Activated naive CD4-positive, alpha-beta T cell treated with Interleukin-2 at 50 U/mL for 16 hours (primary cell): ENCODE measurements around the gene INSYN2B.
"Not testable (repeated sequence)": the region's sequence is repeated elsewhere in the genome, so short reads cannot be mapped to it uniquely, and the experiment has no call there.

Experiments used
- DNase-seq: peaks from one replicate; pipeline ENCODE4 v3.0.0-alpha.2; 2020

Gene INSYN2B

DNA sequence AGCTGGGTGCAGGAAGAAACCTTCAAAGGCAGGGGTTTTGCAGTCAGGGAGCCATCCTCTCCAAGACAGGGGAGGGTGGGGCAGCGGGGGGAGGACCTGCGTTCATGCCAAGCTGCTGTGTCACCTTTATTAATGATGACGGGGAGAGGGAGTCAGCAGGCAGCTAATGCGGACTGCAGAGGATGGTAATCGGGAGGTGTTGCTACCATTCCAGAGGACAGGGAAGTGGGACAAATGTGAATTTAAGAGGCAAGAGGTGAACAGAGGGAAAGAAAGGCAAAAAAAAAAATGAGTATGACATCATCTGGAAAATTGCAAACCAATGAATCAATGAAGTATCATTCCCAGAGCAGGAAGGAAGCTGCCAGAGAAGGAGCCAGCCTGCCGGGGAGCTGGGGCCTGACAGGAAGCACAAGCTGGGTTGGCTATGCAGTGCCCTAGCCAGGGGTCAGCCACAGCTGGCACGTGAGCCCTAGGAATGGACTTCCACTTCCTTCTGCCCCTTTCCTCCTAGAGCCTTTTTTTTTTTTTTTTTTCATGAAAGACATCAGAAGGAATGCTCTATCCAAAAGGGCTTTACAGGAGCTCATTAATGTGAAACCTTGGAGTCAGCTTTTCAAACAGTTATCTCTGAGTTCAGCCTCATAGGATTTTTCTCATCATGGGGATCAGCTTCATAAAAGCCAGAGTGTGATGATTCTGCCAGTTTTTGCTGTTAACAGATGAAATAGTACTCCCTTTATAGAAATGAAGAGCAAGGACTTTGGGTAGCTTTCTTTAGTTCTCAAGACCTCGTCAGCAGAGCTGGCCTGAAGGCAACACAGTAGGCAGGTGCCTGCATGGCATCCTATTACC lies 9.2 kb downstream of the INSYN2B start:
- DNase-seq = no peak

DNA sequence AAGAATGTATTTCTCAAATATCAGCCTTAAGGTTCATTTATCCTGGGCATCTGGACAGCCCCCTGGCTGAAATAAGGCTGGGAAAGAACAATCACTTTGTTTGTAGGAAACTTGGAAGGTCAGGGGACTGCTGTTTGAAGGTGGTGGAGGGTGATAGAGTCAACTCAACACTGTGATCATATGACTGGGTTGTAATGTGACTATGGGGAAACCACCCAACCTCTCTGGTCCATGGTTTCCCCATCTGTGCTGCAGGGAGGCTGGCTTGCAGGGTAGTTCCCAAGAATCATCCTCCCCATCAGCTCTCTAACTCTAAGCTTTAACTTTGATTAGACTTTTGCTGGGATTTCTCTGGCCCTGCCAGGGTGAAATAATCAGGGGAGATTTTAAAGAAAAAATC lies 10.0 kb downstream of the INSYN2B start:
- DNase-seq = no peak

DNA sequence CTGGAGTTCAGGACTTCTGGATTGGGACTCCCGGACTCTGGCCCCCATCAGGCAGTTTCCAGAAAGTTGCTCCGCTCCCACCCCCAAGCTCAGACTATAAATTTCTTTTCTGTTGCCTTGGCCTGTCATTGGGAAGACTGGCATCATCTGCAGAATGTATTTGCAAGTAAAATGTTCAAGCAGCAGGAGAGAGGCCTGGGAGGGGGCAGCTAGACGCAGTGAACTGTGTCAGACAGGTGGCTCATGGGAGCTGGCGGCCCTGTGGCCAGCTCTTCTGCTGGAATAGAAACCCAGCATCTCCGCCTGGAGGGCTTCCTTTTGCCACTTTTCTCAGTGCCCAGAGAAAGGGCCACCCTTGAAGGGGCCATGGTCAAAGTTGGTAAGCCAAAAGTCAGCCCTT lies 16.0 kb downstream of the INSYN2B start:
- no peak for DNase-seq

DNA sequence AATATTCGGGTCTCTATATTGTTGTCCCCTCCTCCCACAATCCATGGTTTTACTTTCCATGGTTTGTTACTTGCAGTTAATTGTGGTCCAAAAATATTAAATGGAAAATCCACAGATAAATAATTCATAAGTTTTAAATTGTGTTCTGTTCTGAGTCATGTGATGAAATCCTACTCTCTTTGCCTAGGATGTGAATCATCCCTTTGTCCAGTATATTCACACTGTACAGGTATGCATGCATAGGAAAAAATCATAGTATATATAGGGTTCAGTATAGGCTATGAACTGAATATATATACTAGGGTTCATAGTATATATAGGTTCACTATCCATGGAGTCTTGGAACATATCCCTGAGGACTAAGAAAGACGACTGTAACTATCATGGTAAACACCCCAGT lies 19.6 kb downstream of the INSYN2B start:
- DNase-seq = no peak

DNA sequence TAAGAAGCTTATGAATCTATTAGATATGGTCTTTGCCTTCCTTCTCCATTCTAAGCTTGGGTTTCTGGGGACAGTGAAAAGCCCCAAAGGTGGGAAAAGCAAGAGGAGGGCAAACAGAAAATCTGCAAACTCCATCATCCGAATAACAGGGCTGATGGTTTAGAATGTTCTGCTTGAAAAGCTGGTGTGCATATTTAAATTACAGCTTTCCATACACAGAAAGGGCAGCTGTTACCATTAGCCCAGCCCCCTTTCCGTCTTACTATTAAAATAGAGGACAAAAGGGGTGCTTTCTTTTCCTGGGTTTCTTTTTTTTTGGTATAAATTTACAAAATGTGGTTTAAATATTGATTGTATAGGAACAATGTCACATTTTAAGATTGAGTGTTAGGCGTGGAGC lies 22.0 kb downstream of the INSYN2B start:
- DNase-seq = no peak

DNA sequence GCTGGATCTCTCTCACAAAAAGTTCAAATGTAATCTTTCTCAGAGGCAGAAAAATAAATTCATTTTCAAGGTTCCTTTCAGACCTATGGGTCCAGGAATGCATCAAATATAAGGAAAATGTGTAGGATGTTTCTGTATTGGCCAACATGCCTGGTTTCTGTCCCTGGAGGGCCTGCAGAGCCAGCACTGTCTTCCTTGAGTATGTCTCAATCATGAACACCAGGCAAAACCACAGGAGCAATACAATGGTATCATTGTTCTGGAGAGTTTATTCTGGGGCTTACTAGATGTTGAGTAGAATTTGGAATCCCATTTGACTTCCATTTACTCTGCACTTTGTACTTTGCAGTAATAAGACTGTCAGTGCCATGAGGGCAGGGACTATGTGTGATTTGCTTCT lies 23.5 kb downstream of the INSYN2B start:
- DNase-seq = no peak

DNA sequence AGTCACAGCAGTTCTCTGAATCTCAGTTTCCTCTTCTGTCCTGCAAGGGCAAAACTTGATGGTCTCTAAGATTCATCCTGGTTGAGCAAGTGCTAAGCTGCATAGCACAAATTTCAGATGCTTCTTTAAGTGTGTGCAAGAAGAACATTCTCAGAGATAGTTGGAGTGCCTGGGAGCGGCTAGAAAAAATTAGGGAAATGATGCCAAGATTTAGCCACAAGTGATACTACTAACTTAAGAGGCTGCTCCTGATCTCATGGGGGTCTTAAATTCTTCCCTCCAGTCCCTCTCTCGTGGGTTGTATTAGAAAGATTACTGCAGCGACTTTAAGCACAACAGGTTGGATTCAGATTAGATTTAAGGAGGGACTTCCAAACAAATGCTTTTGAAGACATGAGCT lies 24.2 kb downstream of the INSYN2B start:
- no peak for DNase-seq

DNA sequence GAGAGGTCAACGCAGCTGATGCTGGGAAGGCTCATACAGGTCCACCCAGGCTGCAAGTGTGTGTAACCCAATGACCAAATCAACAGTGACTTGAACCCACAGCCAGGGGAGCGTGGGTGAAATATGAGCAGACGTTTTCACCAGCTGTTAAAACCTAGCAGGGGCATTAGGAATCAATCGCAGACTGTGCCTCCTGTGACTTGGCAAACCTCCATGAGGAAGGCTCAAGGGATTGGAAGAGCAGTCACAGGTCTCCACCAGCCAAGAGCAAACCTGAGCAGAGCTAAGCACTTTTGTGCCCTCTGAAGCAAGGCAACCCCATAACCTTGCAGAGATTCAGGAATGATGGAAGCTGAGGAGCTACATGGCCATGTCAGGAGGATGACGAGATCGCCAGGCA lies 25.5 kb downstream of the INSYN2B start:
- DNase-seq = no peak

DNA sequence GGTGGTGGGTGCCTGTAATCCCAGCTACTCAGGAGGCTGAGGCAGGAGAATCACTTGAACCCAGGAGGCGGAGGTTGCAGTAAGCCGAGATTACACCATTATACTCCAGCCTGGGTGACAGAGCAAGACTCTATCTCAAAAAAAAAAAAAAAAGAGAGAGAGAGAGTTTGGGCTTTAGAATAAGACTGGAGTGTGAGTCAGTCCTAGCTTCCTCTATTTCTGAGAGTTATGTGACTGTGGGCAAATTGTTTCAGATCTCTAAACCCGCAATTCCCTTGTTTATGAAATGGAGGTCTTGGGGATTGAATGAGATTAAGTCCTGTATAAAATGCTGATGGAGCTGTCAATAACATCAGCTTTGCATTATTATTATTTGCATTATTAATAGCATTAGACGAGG lies 27.1 kb downstream of the INSYN2B start:
- not testable (repeated sequence) for DNase-seq

DNA sequence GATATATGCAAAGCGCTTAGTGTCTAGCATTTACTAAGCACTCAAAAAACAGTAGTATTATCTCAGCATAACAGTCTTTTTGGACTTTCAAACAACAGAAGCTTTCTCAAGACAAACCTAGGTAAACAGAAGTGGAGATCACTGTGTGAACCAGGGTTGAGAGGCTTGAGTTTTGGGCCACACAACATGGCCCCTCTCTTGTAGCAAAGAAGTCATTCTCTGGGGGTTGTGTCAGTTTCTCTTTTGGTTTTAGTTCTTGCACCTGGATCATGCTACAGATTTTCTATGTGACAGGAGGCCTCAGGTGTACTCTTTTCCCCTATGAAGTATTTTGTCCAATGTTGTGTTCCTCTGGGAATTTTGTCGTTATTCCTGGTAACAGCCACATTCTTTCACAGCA lies 30.0 kb downstream of the INSYN2B start:
- DNase-seq = no peak

DNA sequence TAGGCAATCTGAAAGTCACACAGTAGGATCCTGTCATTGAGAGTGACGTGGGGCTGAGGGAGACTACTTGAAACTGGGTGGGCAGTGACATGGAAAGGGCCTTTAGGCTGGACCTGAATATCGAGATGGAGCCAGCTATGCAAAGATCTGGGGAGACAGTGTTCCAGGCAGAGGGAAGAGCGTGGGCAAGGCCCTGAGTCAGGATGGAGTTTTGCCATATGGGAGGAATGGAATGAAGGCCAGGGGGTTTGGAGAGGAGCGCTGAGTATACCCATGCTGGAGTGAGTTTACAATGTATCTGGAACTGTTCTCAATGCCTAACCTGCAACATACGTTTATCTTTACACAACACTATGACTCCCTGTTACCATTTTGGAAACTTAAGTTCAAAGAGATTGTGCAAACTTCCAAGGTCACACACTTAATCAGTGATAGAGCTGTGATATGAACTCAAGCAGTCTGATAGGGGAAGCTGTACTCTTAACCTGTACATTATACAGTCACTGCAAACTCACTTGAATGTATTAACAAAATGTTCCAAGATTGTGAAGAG lies 33.5 kb downstream of the INSYN2B start:
- no peak for DNase-seq

DNA sequence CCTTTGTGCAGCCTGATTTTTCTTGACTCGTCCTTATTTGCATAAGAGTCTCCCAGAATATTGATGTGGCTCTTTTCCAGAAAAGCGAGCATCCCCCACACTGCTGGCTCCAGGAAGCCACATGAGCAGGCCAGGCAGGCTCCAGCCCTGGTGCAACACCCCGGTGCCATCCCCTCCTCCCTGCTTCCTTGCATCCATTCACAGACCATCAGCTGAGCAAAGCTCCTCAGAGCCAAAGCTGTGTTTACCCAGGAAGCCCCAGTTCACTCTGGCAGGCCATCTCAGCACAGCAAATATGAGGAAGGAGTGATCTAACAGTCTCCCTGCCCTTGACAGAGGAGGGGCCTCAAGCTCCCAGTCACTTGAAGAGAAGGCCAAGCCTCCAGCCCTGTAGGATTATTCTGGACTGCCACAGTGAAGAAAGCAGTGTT lies 34.4 kb downstream of the INSYN2B start:
- no peak for DNase-seq

DNA sequence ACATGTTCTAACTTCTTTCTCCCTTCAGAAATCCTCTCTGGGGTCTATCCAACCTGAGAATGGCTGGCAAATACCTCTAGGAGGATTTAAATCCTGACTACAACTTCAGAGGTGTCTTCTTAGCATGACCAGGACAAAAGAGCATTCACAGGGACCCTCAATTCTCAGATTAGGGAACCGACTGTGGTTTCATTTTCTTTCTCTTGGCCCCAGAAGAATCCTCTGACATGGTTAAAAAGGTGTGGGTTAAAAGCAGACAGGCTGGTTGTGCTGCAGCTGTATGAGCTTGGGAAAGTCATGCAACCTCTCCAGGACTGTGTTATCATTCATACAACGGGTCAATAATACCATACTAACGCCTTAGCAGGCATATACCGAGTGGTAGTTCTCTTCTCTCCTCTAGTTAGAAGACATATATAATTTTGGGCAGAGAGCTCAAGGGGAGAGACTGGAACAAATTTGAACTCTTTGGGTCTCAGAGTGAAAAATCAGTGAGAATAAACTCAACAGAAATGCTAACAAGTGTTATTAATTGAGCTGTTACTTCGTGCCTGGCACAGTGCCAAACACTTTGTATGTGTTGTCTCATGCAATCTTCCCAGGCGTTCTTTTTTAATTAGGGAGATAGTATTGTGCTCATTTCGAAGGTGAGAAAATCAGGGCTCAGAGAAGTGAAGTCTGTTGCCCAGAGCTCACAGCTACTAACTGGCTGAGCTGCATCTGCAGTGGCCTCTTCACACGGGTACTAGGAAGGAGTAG lies 35.2 kb downstream of the INSYN2B start:
- no peak for DNase-seq

DNA sequence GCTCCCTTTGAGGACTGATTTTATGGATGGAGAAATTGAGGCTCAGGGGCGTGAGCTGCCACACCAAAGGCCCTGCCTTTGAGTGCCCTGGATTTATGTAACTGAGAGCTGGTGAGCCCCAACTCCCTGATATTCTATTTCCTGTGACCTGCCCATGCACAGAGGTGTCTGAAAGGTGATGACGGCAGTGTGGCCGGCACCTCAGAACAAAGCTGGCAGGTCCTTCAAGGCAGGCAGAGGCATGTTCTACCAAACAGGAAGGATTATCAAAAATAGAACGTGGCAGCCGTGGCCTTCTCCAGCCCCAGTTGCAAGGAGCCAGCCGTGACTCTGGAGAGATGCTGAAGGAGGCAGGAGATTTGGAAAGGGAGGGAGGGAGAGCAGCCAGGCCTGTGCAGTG lies 36.2 kb downstream of the INSYN2B start:
- no peak for DNase-seq

DNA sequence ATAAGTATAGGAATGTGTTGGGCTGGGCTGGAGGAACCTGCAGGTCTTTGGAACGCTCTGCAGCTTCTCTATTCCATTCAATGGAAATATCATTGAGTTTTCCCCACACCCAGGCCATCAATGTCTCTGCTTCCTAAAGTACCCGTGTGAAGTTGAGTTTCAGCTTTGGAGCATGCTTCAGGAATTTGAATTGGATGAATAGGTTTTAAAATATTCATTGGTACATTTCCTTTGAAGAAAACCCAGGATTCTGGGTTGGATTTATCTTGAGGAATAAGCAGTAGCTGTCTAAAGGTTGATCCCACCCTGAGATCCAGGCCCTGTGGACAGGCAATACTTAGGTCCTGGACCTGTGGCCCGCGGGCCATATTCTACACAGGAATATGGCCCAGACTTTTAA lies 37.3 kb downstream of the INSYN2B start:
- no peak for DNase-seq

DNA sequence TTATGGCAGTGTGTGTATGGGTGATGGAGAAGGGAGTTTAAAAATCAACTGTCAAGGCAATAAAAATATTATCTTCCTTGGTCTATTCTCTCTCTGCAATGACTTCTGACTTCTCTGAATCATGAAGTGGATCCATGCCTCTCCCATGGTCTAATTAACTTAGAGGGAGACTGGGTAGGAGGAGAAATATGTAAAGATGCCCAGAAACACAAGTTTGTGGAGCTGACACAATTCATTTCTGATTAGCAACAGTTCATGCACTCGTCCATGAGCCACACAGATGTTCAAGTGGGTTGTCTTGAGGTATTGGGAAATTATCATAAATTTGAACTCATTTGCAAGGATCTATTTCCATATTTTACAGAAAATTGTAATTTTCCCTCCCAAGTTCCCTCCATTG lies 38.1 kb downstream of the INSYN2B start:
- no peak for DNase-seq

DNA sequence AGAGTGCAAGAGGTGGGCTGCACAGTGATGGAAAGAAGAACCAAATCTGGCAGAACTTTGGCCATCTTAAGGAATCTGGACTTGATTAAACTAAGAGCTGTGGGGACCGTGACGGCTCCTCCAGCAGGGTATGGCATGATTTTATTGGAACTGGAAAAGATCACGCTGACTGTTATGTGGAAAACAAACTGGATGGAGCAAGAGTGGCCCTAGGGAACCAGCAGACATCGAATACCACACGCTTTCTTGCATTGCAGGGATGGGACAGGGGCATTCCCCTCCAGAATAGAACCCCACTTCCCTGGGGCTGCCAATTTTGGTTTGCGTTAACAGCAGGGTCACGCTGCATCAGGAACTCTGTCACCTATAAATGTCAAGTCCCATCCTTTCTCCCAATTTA lies 38.8 kb downstream of the INSYN2B start:
- no peak for DNase-seq

DNA sequence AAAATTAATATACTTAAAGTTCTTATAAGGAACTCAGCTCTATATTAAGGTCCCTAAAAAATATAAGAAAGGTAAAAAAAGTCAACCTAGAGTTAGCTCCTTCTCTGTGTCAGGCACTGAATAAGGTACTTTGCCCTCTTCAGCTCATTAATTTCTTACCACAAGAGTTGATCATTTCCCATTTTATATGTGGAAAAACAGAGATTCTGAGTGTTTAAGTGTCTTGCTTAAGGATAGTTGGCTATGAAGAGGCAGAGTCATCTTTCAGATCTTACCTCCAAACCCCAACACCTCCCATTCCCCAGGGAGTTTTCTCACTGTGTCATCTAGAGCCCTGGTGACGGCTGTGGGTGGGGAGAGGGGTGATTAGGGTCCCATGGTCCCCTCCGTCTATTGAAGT lies 40.6 kb downstream of the INSYN2B start:
- no peak for DNase-seq

DNA sequence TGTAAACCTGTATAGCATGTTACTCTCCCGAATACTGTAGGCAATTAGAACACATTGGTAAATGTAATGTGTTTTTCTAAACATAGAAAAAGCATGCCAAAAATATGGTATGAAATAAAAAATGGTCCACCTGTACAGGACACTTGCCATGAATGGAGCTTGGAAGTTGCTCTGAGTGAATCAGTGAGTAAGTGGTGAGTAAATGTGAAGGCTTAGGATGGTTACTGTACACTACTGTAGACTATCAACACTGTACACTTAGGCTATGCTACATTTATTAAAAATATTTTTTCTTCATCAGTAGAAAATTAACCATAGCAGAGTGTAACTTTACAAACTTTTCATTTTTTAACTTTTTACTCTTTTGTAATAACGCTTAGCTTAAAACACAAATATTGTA lies 41.9 kb downstream of the INSYN2B start:
- DNase-seq = no peak

DNA sequence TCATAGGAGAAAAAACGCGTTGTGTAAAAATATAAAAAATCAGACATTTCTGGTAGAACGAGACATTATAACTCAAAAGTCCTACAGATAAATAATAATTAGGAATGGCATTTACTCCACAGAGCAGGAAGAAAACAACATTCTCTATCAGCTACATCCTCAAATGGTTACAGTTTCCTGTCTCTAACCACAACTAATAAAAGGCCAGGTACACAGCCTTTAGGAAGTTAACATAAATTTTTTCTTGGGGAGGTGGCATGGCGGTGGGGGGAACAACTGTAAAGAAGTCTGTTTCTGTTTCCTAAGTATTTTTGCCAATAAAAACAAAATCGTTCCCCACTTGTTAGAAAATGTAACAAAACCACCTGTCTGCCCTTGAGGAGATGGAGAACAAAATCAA lies 44.5 kb downstream of the INSYN2B start:
- no peak for DNase-seq

DNA sequence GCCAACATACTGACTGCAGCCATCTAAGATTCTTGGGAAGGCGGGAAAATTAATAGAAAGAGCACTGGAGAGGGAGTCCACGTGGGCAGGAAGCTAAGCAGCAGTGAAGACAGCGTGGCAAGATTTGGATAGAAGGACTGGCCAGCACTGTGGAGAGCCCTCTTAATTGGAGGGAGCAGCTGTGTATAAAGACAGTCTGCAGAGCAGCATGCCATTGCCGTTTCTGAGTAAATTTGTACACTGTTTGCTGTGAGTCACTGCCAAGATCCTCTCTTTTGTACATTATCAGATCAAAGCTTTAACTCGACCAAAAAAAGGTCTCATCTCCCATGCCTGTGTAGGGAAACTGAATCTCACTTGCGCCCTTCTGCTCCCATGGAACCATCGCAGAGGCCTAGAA lies 45.3 kb downstream of the INSYN2B start:
- DNase-seq = no peak

DNA sequence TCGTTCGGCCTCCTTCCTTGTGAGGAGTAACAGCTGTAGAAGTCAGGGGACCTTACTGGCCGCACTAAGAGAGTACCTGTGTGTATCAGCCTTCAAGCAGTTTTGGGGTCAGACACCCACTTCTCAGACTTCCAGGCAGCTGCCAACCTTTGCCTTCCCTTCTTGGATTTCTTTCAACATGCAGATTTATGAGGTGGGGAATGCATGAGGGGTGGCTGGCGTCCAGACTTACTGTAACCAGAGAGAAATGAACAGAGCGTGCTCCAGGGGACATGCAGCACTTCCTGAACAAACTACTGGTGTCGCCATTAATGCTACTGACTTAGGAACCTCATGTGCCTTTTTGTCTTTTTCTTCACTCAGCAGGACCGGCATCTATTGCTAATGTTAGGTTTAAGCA lies 46.7 kb downstream of the INSYN2B start:
- DNase-seq = no peak

DNA sequence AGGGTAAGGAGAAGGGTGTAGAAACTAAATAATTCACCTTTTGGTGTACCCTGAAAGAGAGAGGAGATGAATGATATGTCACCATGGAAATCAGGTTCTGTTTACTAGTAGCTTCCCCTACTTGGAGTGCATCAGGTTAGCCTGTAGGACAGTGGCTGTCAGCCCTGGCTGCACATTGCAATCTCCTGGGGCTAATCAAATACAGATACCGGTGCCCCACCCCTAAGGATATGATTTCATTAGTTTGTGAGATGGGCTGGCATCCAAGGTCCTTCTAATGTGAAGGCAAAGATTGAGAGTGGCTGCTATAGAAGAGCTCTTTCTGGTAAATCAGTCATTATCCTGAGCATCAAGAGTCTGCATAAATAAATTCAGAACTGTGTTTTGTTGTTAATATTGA lies 47.2 kb downstream of the INSYN2B start:
- no peak for DNase-seq

DNA sequence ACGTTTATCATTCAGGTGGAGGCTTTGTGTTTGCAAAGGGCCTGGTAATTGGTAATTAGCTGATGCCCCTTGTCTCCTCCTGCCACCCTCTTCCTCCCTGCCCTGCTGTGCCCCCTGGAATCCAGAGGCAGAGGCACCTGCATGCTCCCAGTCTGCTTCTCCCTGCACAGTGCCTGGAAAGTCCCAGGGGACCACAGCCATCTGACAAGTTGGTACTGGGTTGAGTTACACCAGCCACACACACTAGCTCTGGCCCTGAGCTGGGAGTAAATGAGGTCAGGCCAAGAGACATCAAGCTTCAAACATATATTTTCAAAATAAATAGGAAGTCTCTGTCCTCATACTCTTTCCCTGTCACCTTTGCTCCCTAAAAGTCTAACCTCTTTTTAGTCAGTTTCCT lies 56.3 kb downstream of the INSYN2B start:
- no peak for DNase-seq
